Stimulated activated CD8-positive, alpha-beta memory T cell treated with anti-CD3 and anti-CD28 coated beads, Interleukin-15, amount 100 ng/mL, for 4 hours (primary cell): ENCODE measurements around the gene RARG.
A peak's percentile ranks its signal among the peaks of the same experiment; 100 is the strongest.

Experiments used
- DNase-seq, 2 donors: peaks; one replicate each; pipeline ENCODE4 v3.0.0-alpha.2; 2020; ENCODE audit warnings: low read depth in 2 of 2

Gene RARG

DNA sequence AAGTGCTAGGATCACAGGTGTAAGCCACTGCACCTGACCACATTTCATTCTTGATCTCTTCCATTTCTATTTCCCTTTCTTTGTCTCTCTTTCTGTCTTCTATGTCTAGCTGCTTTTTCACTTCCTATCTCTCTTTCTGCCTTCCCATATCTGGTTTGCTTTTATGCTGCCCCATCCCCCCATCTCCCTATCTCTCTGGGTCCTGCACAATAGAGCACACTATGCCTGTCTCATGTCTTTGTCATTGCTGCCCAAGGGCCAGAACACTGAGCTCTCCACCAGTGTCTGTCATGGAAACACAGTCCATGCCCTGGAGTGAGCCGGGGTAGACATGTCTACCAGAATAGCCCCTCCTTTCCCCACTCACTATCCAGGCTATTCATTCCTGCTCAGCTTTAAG, 12.3 kb upstream of the RARG start:
- no peak for DNase-seq

- DNase-seq = no peak
These were observed 9.8 kb upstream of the RARG start for GRCh38 chr12:53241623-53242412.

DNA sequence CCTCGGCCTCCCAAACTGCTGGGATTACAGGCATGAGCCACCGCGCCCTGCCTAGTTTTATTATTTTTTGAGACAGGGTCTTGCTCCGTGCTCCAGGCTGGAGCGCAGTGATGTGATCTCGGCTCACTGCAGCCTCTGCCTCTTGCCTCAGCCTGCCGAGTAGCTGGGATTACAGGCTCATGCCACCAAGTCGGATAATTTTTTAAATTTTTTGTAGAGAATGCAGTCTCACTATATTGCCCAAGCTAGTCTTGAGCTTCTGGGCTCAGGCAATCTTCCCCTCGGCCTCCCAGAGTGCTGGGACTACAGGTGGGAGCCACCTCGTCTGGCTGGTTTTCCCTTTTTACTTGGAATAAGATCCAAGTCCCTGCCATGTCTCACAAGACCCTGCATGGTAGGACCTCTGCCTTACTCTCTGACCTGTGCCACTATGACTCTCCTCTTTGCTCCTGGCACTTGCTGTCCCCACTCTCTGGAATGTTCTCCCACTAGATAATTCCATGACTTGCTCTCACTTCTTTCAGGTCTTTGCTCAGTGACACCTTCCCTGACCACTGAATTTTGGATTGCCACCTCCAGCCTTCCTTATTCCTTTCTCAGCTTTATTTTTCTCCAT, 7.7 kb upstream of the RARG start:
- DNase-seq = no peak

- DNase-seq = peak in 1 of 2 donors; percentile 28
These were observed 4.6 kb upstream of the RARG start for GRCh38 chr12:53236443-53237111.

DNA sequence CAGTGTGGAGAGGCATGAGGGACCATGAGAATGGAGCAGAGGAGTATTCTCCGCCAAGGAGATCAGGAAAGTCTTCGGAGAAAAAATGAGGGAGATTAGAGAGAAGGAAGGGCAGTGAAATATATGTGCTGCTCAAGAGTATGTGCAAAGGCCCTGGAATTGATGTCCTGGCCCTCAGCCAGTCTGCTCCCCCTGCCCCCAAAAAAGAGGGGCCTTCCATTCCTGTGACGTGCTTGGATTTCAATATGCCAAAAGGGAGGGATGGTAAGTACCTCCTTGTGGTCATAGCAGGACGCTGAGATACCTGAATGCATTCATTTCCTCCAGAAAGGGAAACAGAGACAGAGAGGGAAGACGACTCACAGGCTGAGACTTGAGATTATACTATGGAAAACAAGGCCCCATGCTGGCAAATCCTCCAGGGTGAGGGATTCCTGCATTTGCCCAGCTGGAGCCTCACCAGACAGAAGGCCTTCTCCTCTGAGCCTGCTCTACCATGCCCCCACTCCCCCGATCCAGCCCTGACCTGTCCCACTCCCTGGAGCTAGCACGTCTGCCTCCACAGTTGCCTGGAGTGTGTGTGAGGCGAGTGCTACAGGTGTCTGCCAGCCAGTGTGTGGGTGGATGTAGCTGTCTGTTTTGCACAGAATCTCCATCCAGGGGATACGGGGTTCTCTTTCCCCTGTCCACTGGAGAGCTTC, 3.9 kb upstream of the RARG start:
- DNase-seq = no peak

DNA sequence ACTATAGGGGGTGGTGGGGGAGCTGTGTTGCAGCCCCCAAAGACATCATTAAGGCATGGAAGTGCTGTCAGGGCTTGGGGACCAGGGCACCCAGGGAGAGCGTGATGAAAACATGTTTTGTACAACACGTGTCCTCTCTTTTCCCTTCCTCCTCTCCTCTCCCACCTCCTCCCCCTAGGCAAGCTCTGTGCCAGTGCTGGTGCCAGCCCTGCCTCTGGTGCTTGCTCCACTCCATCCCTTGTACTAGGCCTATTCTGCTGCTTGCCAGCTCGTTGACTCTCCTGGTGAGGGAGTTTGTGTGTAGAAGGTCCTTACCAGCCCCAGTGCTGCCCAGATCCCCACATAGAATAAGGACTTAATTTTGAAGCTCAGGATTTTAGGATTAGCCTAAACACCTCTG, 3.2 kb upstream of the RARG start:
- DNase-seq = no peak

GRCh38 chr12:53234271-53234914, 2.4 kb upstream of the RARG start:
- no peak for DNase-seq

GRCh38 chr12:53233671-53234121, 1.7 kb upstream of the RARG start:
- no peak for DNase-seq

DNA sequence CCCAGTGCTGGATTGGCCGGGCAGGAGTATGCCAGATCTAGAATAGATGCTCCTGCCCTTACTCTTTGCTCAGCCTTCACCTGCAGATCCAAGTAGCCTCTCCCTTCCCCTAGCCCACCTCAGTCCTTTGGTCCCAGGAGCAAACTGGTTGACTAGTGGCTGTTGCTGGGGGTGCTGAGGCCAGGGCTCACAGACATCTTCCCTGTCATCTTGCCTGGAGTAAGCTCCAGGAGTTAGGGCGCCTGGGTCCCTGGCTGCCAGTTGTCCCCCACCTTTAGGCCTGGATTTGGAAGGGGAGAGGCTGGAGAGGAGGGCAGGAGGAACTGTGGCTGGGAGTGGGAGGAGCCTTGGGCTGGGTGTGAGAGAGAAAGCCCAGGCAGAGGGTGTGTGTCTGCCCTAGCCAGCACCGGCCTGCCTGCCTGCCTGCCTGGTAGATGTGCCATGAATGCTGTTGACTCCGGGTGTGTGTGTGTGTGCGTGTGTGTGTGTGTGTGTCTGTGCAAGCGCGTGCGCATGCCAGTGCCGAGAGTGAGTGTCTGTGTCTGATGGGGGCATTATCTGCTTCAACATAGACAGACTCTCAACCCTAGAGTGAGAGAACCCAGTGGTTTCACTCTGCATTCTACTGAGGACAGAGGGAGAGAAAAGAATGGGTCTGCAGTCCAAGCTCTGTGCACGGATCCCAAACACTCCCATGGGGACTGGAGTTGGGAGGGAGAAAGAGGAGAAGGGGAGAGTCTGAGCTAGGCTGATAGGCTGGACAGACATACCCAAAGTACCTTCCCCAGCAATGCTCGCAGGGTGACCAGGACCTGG, 845 bp upstream of the RARG start:
- no peak for DNase-seq

DNA sequence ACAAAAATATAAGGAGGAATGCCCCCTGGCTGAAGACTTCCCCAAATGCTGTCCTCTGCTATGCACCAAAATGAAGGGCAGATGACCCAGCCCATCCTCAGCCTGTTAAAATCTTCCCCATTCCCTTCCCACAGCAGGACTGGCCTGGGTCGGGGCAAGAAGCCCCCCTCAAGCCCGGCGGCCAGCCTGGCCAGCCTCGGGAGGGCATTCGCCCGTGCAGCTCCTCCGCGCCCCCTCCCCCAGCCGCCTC, 413 bp downstream of the RARG start:
- no peak for DNase-seq

- no peak for DNase-seq
These were observed 1.7 kb downstream of the RARG start for GRCh38 chr12:53230108-53230845.

GRCh38 chr12:53229454-53229853, 2.6 kb downstream of the RARG start:
- no peak for DNase-seq

DNA sequence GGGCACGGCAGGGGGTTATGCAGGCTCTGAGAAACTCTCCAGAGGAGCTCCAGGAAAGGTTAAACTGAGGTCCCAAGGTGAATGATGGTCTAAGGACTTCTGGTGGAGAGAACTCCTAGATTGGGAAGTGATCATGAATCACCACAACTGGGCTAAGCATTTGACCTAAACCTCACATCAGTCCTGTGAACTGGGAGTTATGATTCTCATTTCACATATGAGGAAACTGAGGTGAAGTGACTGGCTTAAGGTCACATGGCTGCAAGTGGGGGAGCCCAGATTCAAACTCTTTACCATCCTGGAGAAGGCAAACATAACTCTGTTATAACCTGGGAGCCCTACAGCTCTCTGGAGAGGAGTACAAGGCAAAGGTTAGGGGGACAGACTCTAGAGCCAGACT, 4.2 kb downstream of the RARG start:
- no peak for DNase-seq

DNA sequence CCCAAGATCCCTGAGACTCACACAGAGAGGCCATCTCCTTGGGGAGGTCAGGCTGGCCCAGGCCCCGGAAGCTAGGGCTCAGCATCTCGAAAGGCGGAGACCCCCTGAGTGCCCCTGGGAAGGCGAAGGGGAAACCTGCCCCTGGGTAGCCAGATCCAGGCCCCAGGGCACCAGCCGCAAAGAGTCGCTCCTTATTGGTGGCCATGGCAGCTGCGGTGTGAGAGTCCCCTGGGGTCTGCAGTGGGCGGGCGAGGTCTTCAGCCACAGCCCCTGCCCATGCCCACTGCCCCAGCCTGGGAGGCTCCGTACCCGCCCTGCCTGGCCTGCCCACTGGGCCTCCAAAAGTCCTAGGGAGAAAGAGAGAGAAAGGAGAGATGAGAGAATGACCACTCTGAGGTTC, 4.7 kb downstream of the RARG start:
- no peak for DNase-seq

- DNase-seq = no peak
These were observed 5.2 kb downstream of the RARG start for GRCh38 chr12:53226815-53227214.

DNA sequence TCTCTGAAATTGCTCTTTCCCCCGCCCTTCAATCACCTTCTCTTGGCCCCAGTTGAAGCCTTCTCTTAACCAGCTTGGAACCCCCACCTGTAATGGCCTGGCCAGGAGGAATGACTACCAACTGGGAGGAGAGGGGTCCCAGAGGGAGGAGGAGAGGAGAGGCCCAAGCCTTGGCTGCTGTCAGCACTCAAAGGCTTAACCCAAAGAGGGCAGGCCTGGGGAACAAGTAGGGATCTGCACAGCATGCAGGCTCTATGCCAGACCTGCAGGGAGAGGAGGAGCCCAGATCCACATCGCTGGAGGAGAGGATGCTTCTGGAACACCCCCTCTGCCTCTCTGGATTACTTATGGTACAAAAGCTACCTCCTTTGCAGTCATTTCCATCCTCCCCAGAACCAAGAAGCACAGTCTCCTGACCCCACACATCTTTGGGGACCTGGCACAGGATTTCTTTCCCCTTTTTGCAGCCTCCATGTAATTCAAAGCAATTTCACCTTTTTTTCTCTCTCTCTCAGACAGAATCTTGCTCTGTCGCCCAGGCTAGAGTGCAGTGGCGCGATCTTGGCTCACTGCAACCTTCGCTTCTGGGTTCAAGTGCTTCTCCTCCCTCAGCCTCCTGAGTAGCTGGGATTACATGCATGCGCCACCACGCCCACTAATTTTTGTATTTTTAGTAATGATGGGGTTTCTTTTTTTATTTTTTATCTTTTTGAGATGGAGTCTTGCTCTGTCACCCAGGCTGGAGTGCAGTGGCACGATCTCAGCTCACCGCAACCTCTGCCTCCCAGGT, 6.2 kb downstream of the RARG start:
- DNase-seq = no peak

DNA sequence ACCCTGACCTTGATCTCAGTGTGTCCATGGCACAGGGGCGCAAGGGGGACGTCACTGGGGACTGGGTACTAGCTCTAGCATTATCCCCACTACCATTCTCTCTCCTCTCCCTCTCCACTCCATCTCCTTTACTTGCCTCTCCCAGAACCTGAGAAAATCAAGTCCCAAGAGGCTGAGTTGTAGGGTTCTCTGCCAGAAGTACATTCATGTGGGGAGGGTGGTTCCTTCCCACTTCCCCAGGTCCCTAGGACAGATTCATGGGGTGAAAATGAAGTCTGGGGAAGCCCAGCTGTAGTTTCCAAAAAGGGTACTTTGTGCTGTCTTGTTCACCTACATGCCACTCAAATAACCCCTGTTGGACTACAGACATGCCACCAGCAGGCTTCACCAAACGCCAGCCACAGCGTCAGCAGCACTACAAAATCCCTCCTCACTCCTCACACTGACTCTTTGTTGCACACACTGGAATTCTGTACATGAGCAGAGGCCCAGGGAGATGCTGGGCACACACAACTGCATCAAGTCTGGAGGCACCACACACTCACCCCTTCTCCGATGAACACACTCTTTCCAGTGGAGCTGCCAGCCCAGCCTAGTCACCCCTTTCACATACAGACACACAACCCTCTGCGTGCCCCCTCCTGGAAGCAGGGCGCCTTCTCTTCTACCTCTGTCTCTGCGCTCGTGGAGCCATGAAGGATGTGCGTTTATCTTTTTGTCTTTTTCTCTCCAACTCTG, 6.9 kb downstream of the RARG start:
- DNase-seq = no peak

DNA sequence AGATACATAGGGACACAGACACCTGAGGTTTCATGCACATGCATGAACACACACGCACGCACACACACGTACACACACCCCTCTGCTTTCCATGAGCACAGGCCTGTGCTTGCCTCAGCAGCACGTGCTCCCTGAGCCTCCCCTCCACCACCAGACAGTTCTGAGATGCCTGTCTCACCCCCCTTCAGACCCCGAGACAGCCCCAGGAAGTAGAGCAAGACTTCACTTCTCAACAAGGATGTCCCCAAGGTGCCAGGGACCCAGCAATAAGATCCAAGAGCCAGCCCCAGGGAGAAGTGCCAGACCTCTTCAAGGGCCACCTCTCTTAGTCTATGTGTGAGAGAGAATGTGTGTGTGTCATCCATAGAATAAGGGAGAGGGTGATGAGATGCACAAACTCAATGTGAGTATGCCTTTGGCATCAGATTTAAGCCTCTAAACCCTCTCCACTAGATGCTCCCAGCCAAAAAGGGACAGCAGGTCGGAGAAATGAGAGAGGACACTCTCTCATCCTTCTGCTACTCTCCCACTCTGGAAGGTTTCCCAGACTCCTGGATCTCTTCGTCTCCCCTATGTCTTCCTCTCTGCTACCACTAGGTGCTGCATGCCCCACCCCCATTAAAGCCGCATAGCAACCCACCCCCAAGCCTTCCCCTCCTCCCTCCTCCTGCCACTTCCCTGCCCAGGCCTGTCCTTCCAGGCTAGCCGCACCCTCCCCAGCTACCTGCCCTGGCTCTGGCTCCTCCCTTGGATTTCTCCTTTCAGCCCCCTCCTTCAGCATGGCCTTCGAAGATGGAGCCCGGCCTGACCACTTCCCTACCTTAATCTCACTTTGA, 7.7 kb downstream of the RARG start:
- no peak for DNase-seq
